HEK293 (cell line): ENCODE results near the gene ANKAR.
A peak's percentile ranks its signal among the peaks of the same experiment; 100 is the strongest.

ENCODE experiments used
- CTCF ChIA-PET: fragments of 350-600 bp; formaldehyde crosslinking; extraction: SDS; loops from one replicate; lab custom pipeline; 2021; ENCODE audit warnings: antibody characterized with exemption; lab: Yijun Ruan, JAX
- POLR2A ChIA-PET: fragments of 300-600 bp; formaldehyde crosslinking; extraction: SDS; loops from one replicate; lab custom pipeline; 2020; ENCODE audit warnings: antibody characterized with exemption, inconsistent platforms; lab: Yijun Ruan, JAX
- H3K27ac ChIP-seq: fragments of 200-500 bp; sonication (Bioruptor generic); 2 replicates; pipeline ENCODE4 v1.5.1; 2014; ENCODE audit warnings: low read depth, low read length, control low read depth, inconsistent platforms; ENCODE audit errors: extremely low read depth
- H3K36me3 ChIP-seq, 2 experiments: fragments of 200-500 bp in 1 of 2; sonication (Bioruptor generic) in 1 of 2; 1 replicate in 1 of 2; 2 replicates in 1 of 2; pipeline ENCODE4 v1.5.1; 2014 to 2017; ENCODE audit warnings: inconsistent platforms in 2 of 2, low read length in 2 of 2; ENCODE audit not compliant: control insufficient read depth in 2 of 2, insufficient read depth in 1 of 2
- H3K4me1 ChIP-seq: fragments of 200-500 bp; sonication (Bioruptor generic); 2 replicates; pipeline ENCODE4 v1.5.1; 2014; ENCODE audit warnings: mild to moderate bottlenecking, low read length, inconsistent platforms; ENCODE audit not compliant: control insufficient read depth, insufficient read depth
- H3K4me3 ChIP-seq: 2 replicates; pipeline ENCODE4 v1.5.1; 2011; ENCODE audit warnings: low read depth, mild to moderate bottlenecking, control low read depth, low read length, moderate library complexity
- H3K9me3 ChIP-seq: fragments of 200-500 bp; sonication (Bioruptor generic); 2 replicates; pipeline ENCODE4 v1.5.1; 2014; ENCODE audit warnings: low read depth, low read length, inconsistent platforms; ENCODE audit not compliant: control insufficient read depth, insufficient read depth
- BCL11A ChIP-seq: fragments of 450-650 bp; formaldehyde crosslinking; IDR thresholded peaks from 2 replicates; pipeline ENCODE4 v1.5.1; 2016; ENCODE audit warnings: low read depth, missing biosample characterization, missing genetic modification characterization
- GFI1B ChIP-seq: fragments of 450-650 bp; formaldehyde crosslinking; IDR thresholded peaks from 2 replicates; pipeline ENCODE4 v1.5.1; 2016; ENCODE audit warnings: missing biosample characterization, missing genetic modification characterization
- HIC1 ChIP-seq: fragments of 450-650 bp; formaldehyde crosslinking; IDR thresholded peaks from 2 replicates; pipeline ENCODE4 v1.5.1; 2016; ENCODE audit warnings: missing biosample characterization, missing genetic modification characterization
- KLF1 ChIP-seq: fragments of 450-650 bp; formaldehyde crosslinking; IDR thresholded peaks from 2 replicates; pipeline ENCODE4 v1.5.1; 2016; ENCODE audit warnings: missing biosample characterization, missing genetic modification characterization
- KLF10 ChIP-seq: fragments of 450-650 bp; IDR thresholded peaks from 2 replicates; pipeline ENCODE4 v1.5.1; 2018; ENCODE audit warnings: missing biosample characterization, mild to moderate bottlenecking, missing genetic modification characterization
- KLF7 ChIP-seq: fragments of 450-650 bp; formaldehyde crosslinking; IDR thresholded peaks from 2 replicates; pipeline ENCODE4 v1.5.1; 2016; ENCODE audit warnings: missing biosample characterization, missing genetic modification characterization, borderline replicate concordance
- KLF9 ChIP-seq: fragments of 450-650 bp; formaldehyde crosslinking; IDR thresholded peaks from 2 replicates; pipeline ENCODE4 v1.5.1; 2016; ENCODE audit warnings: missing biosample characterization, missing genetic modification characterization, low read depth
- PATZ1 ChIP-seq: fragments of 450-650 bp; formaldehyde crosslinking; IDR thresholded peaks from 2 replicates; pipeline ENCODE4 v1.5.1; 2016; ENCODE audit warnings: missing biosample characterization, missing genetic modification characterization
- SP7 ChIP-seq: fragments of 450-650 bp; formaldehyde crosslinking; IDR thresholded peaks from 2 replicates; pipeline ENCODE4 v1.5.1; 2016; ENCODE audit warnings: missing biosample characterization, missing genetic modification characterization
- YY2 ChIP-seq: fragments of 450-650 bp; formaldehyde crosslinking; IDR thresholded peaks from 2 replicates; pipeline ENCODE4 v1.5.1; 2016; ENCODE audit warnings: missing biosample characterization, missing genetic modification characterization
- ZBTB49 ChIP-seq: fragments of 450-650 bp; formaldehyde crosslinking; IDR thresholded peaks from 2 replicates; pipeline ENCODE4 v1.5.1; 2016; ENCODE audit warnings: missing biosample characterization, missing genetic modification characterization, low read depth
- ZNF16 ChIP-seq: fragments of 450-650 bp; formaldehyde crosslinking; IDR thresholded peaks from 2 replicates; pipeline ENCODE4 v1.5.1; 2016; ENCODE audit warnings: low read depth, missing biosample characterization, missing genetic modification characterization
- ZNF175 ChIP-seq: fragments of 450-650 bp; formaldehyde crosslinking; IDR thresholded peaks from 2 replicates; pipeline ENCODE4 v1.5.1; 2016; ENCODE audit warnings: missing biosample characterization, missing genetic modification characterization
- ZNF266 ChIP-seq: fragments of 450-650 bp; formaldehyde crosslinking; IDR thresholded peaks from 2 replicates; pipeline ENCODE4 v1.5.1; 2016; ENCODE audit warnings: missing biosample characterization, missing genetic modification characterization, low read depth
- ZNF324 ChIP-seq: fragments of 450-650 bp; formaldehyde crosslinking; IDR thresholded peaks from 2 replicates; pipeline ENCODE4 v1.5.1; 2016; ENCODE audit warnings: missing biosample characterization, missing genetic modification characterization
- ZNF423 ChIP-seq: fragments of 450-650 bp; formaldehyde crosslinking; IDR thresholded peaks from 2 replicates; pipeline ENCODE4 v1.5.1; 2016; ENCODE audit warnings: missing biosample characterization, missing genetic modification characterization
- ZNF549 ChIP-seq: fragments of 450-650 bp; IDR thresholded peaks from 2 replicates; pipeline ENCODE4 v1.5.1; 2018; ENCODE audit warnings: missing biosample characterization, missing genetic modification characterization, mild to moderate bottlenecking, inconsistent platforms, moderate library complexity
- ZNF558 ChIP-seq: fragments of 450-650 bp; formaldehyde crosslinking; IDR thresholded peaks from 2 replicates; pipeline ENCODE4 v1.5.1; 2016; ENCODE audit warnings: missing biosample characterization, missing genetic modification characterization
- ZNF571 ChIP-seq: fragments of 450-650 bp; formaldehyde crosslinking; IDR thresholded peaks from 2 replicates; pipeline ENCODE4 v1.5.0; 2017; ENCODE audit warnings: missing biosample characterization, missing genetic modification characterization
- ZNF623 ChIP-seq: fragments of 450-650 bp; formaldehyde crosslinking; IDR thresholded peaks from 2 replicates; pipeline ENCODE4 v1.5.1; 2016; ENCODE audit warnings: missing biosample characterization, missing genetic modification characterization
- ZNF626 ChIP-seq: fragments of 450-650 bp; sonication (Bioruptor Pico); formaldehyde crosslinking; IDR thresholded peaks from 2 replicates; pipeline ENCODE4 v1.5.1; 2018; ENCODE audit warnings: missing biosample characterization, missing genetic modification characterization, inconsistent platforms
- ZNF639 ChIP-seq: fragments of 450-650 bp; formaldehyde crosslinking; IDR thresholded peaks from 2 replicates; pipeline ENCODE4 v1.5.1; 2016; ENCODE audit warnings: missing biosample characterization, missing genetic modification characterization
- ZNF677 ChIP-seq: fragments of 450-650 bp; IDR thresholded peaks from 2 replicates; pipeline ENCODE4 v1.5.0; 2018; ENCODE audit warnings: missing biosample characterization, mild to moderate bottlenecking, missing genetic modification characterization, moderate library complexity
- ZXDB ChIP-seq: fragments of 450-650 bp; formaldehyde crosslinking; IDR thresholded peaks from 2 replicates; pipeline ENCODE4 v1.5.1; 2016; ENCODE audit warnings: missing biosample characterization, missing genetic modification characterization
- TF ChIP-seq, protein P1 (sequence below): fragments of 450-650 bp; formaldehyde crosslinking; IDR thresholded peaks from 2 replicates; pipeline ENCODE4 v1.5.1; 2016; ENCODE audit warnings: missing biosample characterization, missing genetic modification characterization
- TF ChIP-seq, protein P2 (sequence below): fragments of 450-650 bp; formaldehyde crosslinking; optimal IDR thresholded peaks from 2 replicates; pipeline ENCODE3; 2016; ENCODE audit warnings: missing biosample characterization, mild to moderate bottlenecking, missing genetic modification characterization
- TF ChIP-seq, protein P3 (sequence below): fragments of 450-650 bp; formaldehyde crosslinking; IDR thresholded peaks from 2 replicates; pipeline ENCODE4 v1.5.1; 2016; ENCODE audit warnings: missing biosample characterization, missing genetic modification characterization

Gene ANKAR

GRCh38 chr2:189659734-189660133, 14.7 kb upstream of the ANKAR start:
- Histone ChIP-seq H3K9me3 (no peaks in the 10 kb centered on the region), H3K27ac (no peak overlapping the region), H3K4me1 (peaks cover 20% of the 10 kb centered on the region), H3K4me3 (no peak overlapping the region), H3K36me3 (peaks cover 3 to 13% of the 10 kb centered on the region in 2 experiments; a peak in 2 of 3 replicates)
- POLR2A ChIA-PET = interaction anchor here (1.0 kb wide), 1 partner anchor 79 kb away, joined by 3 read pairs; the partner anchor contains the start of gene SLC40A1
- CTCF ChIA-PET = interaction anchor here (0.7 to 4.0 kb wide), 11 partner anchors 10 to 187 kb away, joined by 3 to 38 read pairs (median 8); partner anchors contain the start of gene ANKAR
- no peak for TF ChIP-seq ZNF571
- no peak for TF ChIP-seq ZBTB49 (tag by site-specific recombination)
- TF ChIP-seq BCL11A (tag by site-specific recombination) = peak; percentile 43; the same call in 1 of the 2 replicates
- peak; percentile 61 for TF ChIP-seq SP7 (tag by site-specific recombination)
- TF ChIP-seq, protein P1, sequence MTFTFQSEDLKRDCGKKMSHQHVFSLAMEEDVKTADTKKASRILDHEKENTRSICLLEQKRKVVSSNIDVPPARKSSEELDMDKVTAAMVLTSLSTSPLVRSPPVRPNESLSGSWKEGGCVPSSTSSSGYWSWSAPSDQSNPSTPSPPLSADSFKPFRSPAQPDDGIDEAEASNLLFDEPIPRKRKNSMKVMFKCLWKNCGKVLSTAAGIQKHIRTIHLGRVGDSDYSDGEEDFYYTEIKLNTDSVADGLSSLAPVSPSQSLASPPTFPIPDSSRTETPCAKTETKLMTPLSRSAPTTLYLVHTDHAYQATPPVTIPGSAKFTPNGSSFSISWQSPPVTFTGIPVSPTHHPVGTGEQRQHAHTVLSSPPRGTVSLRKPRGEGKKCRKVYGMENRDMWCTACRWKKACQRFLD (tag by site-specific recombination) = no peak
- TF ChIP-seq ZNF324 (tag by site-specific recombination) = no peak
- TF ChIP-seq KLF10 (tag by site-specific recombination) = no peak
- TF ChIP-seq ZNF423 (tag by site-specific recombination) = no peak
- TF ChIP-seq YY2 (tag by site-specific recombination) = no peak
- TF ChIP-seq ZNF175 (tag by site-specific recombination) = no peak
- peak; percentile 84 for TF ChIP-seq ZXDB (tag by site-specific recombination)
- peak; percentile 35; the same call in 1 of the 2 replicates for TF ChIP-seq KLF1 (tag by site-specific recombination)
- no peak for TF ChIP-seq ZNF623 (tag by site-specific recombination)
- TF ChIP-seq, protein P2, sequence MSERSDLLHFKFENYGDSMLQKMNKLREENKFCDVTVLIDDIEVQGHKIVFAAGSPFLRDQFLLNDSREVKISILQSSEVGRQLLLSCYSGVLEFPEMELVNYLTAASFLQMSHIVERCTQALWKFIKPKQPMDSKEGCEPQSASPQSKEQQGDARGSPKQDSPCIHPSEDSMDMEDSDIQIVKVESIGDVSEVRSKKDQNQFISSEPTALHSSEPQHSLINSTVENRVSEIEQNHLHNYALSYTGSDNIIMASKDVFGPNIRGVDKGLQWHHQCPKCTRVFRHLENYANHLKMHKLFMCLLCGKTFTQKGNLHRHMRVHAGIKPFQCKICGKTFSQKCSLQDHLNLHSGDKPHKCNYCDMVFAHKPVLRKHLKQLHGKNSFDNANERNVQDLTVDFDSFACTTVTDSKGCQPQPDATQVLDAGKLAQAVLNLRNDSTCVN (tag by site-specific recombination) = no peak
- no peak for TF ChIP-seq ZNF16 (tag by site-specific recombination)
- no peak for TF ChIP-seq ZNF677 (tag by site-specific recombination)
- peak; percentile 94 for TF ChIP-seq GFI1B (tag by site-specific recombination)
- no peak; the same call in 1 of the 2 replicates for TF ChIP-seq PATZ1 (tag by site-specific recombination)
- TF ChIP-seq ZNF639 = 0 out of 2 replicates have a peak, but pooled peaks have one; percentile 46
- no peak for TF ChIP-seq KLF9 (tag by site-specific recombination)
- TF ChIP-seq ZNF266 (tag by site-specific recombination) = no peak
- TF ChIP-seq ZNF549 (tag by site-specific recombination) = no peak
- no peak for TF ChIP-seq ZNF626 (tag by site-specific recombination)
- TF ChIP-seq, protein P3, sequence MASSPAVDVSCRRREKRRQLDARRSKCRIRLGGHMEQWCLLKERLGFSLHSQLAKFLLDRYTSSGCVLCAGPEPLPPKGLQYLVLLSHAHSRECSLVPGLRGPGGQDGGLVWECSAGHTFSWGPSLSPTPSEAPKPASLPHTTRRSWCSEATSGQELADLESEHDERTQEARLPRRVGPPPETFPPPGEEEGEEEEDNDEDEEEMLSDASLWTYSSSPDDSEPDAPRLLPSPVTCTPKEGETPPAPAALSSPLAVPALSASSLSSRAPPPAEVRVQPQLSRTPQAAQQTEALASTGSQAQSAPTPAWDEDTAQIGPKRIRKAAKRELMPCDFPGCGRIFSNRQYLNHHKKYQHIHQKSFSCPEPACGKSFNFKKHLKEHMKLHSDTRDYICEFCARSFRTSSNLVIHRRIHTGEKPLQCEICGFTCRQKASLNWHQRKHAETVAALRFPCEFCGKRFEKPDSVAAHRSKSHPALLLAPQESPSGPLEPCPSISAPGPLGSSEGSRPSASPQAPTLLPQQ = peak; percentile 41; the same call in 1 of the 2 replicates
- TF ChIP-seq KLF7 (tag by site-specific recombination) = no peak
- TF ChIP-seq HIC1 (tag by site-specific recombination) = 0 out of 2 replicates have a peak, but pooled peaks have one; percentile 24
- no peak for TF ChIP-seq ZNF558
